Psoas muscle (tissue), 8 donors: ENCODE measurements around the gene WBP1. TPM values are rescaled to one million over a fixed set of nuclear protein-coding genes. Genes with fewer than 3 reads are reported as not detected.

Experiments used
- ATAC-seq, 4 donors: fragments of 200-7000 bp; cut with Tn5 transposase; one replicate each; pipeline ENCODE4 v1.9.1; 2020; ENCODE audit warnings: moderate library complexity in 3 of 4, mild to moderate bottlenecking in 2 of 4
- DNase-seq, 2 donors: peaks; one replicate each; pipeline ENCODE4 v3.0.0-alpha.2; 2020
- H3K27ac ChIP-seq: fragments of 200-600 bp; one replicate; pipeline ENCODE4 v1.8.0; 2022
- H3K27me3 ChIP-seq, 3 donors: fragments of 200-600 bp in 1 of 3; one replicate each; pipeline versions ENCODE4 v1.6.1 to v1.8.0; 2013 to 2022; ENCODE audit warnings: low read length in 2 of 3, mild to moderate bottlenecking in 2 of 3, moderate library complexity in 1 of 3; ENCODE audit not compliant: insufficient read depth in 3 of 3
- H3K36me3 ChIP-seq, 2 donors: fragments of 200-600 bp in 1 of 2; one replicate each; pipeline versions ENCODE4 v1.6.1 to v1.8.0; 2013 to 2022; ENCODE audit warnings: low read depth in 1 of 2, mild to moderate bottlenecking in 1 of 2, moderate library complexity in 1 of 2; ENCODE audit not compliant: insufficient read depth in 1 of 2
- H3K4me1 ChIP-seq: fragments of 200-600 bp; one replicate; pipeline ENCODE4 v1.8.0; 2022
- H3K4me3 ChIP-seq: fragments of 200-600 bp; one replicate; pipeline ENCODE4 v1.8.0; 2022; ENCODE audit warnings: mild to moderate bottlenecking
- H3K9me3 ChIP-seq: fragments of 200-600 bp; one replicate; pipeline ENCODE4 v1.8.0; 2022
- WGBS, 3 donors: extraction: QIAGEN DNeasy Blood & Tissue Kit; methylation state at CpG; one replicate each; pipeline versions ENCODE4 v1.1.6 to v1.1.7; 2013; 5-methylcytosine and 5-hydroxymethylcytosine counted together
- intact Hi-C, 2 donors: fragments of 100-400 bp; cut with DNase I; formaldehyde crosslinking; loops; one replicate each; pipeline versions ENCODE4 v1.11.0 to v1.14.2; 2022
- polyA plus RNA-seq, 3 donors: library from polyadenylated mRNA; stranded (reverse); fragments of 200-250 nt; gene quantifications; one replicate each; pipeline ENCODE4 v1.2.3, GENCODE V29; 2013
- total RNA-seq, 4 donors: library from RNA; stranded (reverse); fragmentation: NEBNext Ultra II Directional in 2 of 4; extraction: Animal tissue kit (Norgen Biotek cat#: 25700) in 2 of 4; gene quantifications; one replicate each; pipeline versions ENCODE4 v1.2.1 to v1.2.4, GENCODE V29; 2021 to 2023
- TF ChIP-seq, protein P1 (sequence below): fragments of 200-600 bp; IDR thresholded peaks from one replicate; pipeline ENCODE4 v1.8.0; 2022; ENCODE audit warnings: antibody characterized with exemption
- donor health status: healthy with polysubstance abuse.
- donor health status: DM: no; HTN: no; CAD: no; lungs with moderate emphysema.
- donor health status: Bipolar disorder and iron deficiency.
- donor health status: healthy.
- donor health status: DM: yes; HTN: yes; CAD: no.
- donor health status: DM: no; HTN: no; CAD: no.
- donor health status: DM: no; HTN: no; CAD: no.
- donor health status: DM: yes; HTN: yes; CAD: no.

The WBP1 gene
- total and polyA plus RNA-seq, 7 donors, result 19.4 to 41.3 (median 24.4) TPM

DNA sequence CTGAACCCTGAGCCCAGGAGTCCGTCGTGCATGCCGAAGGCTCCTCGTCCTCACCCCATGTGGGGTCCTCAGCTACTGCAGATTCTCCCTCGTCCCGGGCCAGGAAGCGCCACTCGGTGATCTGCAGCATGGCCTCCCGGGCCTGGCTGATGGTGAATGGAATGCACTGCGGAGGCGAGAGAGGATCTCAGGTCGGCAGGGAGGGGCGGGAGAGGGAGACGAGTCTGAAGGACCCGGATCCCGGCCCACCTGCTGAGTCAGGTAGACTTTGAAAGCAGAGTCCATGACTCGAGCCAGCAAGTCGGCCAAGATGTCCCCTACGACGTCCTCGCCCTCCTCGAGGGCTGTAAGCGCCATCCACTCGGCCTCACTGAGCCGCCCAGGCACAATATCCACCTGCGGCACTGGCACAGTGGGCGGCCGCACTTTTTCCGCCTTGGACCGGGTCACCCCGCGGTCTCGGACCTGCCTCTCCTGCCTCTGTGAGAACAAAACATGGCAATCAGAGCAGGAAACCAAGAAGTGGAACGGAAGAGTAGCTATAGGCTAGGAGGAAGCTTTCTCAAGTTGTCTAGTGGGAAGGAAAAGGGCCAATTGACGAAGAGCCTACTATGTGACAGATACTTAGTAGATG is 42.4 kb upstream of the WBP1 start:
- intact Hi-C loops, result no loop called here
- peaks cover 0 to 37% (median 5%) of the 10 kb centered on the region in 3 donors for H3K27me3 ChIP-seq
- no peak for DNase-seq
- TF ChIP-seq, protein P1, sequence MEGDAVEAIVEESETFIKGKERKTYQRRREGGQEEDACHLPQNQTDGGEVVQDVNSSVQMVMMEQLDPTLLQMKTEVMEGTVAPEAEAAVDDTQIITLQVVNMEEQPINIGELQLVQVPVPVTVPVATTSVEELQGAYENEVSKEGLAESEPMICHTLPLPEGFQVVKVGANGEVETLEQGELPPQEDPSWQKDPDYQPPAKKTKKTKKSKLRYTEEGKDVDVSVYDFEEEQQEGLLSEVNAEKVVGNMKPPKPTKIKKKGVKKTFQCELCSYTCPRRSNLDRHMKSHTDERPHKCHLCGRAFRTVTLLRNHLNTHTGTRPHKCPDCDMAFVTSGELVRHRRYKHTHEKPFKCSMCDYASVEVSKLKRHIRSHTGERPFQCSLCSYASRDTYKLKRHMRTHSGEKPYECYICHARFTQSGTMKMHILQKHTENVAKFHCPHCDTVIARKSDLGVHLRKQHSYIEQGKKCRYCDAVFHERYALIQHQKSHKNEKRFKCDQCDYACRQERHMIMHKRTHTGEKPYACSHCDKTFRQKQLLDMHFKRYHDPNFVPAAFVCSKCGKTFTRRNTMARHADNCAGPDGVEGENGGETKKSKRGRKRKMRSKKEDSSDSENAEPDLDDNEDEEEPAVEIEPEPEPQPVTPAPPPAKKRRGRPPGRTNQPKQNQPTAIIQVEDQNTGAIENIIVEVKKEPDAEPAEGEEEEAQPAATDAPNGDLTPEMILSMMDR, result no peak
- peak in 2 of 4 donors; percentile 10 to 13 for ATAC-seq
- H3K4me3 ChIP-seq, result peak overlapping the region; percentile 62
- no peaks in the 10 kb centered on the region for H3K4me1 ChIP-seq
- no peak overlapping the region for H3K27ac ChIP-seq
- no peaks in the 10 kb centered on the region for H3K36me3 ChIP-seq
- no peaks in the 10 kb centered on the region for H3K9me3 ChIP-seq
- WGBS, 3 donors, result 54 to 57% (median 55%) methylated on average over 34 to 35 of the region's 35 CpGs

DNA sequence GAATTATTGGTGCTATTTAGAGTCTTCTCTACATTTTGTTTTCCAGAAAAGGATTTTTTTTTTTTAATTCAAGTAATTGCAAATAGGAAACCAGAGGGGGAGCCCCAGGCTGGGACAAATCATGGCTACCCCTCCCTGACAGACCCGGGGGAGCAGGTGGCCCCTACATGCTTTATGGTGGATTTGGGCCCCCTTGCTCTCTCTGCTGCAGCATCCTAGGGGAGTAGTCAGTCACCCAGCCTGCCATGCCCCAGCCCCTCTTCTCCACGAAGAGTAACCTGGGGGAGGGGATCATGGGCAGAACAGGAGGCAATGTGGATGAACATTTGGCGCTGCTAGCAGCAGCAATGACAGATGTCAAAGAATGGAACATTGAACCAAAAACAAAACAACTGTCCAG is 41.5 kb upstream of the WBP1 start:
- H3K4me1 ChIP-seq, result no peaks in the 10 kb centered on the region
- H3K9me3 ChIP-seq, result no peaks in the 10 kb centered on the region
- H3K27ac ChIP-seq, result no peak overlapping the region
- WGBS, 3 donors, result 49 to 59% (median 58%) methylated on average over 3 of the region's 3 CpGs
- H3K4me3 ChIP-seq, result no peak overlapping the region
- H3K27me3 ChIP-seq, result peaks cover 0 to 46% (median 10%) of the 10 kb centered on the region in 3 donors
- TF ChIP-seq, protein P1, result no peak
- intact Hi-C loops, result no loop called here
- ATAC-seq (no peak), DNase-seq (no peak)
- no peaks in the 10 kb centered on the region for H3K36me3 ChIP-seq

DNA sequence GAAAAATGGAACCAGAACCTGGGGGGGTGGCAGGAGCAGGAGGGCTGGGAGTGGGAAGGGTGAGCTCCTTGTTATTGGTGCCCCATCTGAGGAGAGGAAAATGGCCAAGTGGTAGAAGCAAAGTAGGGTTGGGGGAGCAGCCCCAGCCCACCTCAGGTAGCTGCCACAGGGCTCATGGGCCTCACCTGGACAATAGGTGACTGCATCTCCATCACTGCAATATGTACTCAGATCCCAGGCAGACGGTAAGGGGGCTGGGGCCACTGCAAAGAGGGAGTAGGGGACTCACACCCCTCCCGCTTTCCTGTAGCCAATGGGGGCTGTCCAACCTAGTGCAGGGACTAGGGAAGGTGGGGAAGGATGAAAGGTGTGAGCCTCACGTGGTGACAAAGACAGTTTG is 41.0 kb upstream of the WBP1 start:
- WGBS, 3 donors, result 73 to 81% (median 78%) methylated on average over 3 of the region's 3 CpGs
- intact Hi-C loops, result no loop called here

DNA sequence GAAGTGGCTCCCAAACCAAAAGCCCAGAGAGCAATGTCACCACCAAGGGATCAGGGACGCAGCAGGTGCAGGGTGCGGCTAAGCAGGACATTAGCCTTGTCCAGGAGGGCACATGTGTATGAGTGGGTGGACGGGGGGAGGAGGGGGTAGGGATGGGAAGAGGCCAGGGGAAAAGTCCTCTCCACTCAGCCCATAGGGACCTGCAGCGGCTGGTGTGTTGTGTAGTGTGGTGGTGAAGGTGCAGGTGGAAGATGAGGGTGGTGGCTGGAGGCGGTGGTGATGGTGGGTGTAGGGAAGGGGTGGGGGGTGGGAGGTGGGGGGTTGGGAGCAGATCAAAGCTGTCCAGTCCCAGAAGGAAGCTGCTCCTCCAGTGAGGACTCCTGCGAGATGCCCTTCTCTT is 40.5 kb upstream of the WBP1 start:
- H3K9me3 ChIP-seq, result no peaks in the 10 kb centered on the region
- TF ChIP-seq, protein P1, result no peak
- intact Hi-C loops, result no loop called here
- peaks cover 0 to 50% (median 10%) of the 10 kb centered on the region in 3 donors for H3K27me3 ChIP-seq
- ATAC-seq (no peak), DNase-seq (no peak)
- no peak overlapping the region for H3K4me3 ChIP-seq
- no peaks in the 10 kb centered on the region for H3K36me3 ChIP-seq
- no peak overlapping the region for H3K27ac ChIP-seq
- no peaks in the 10 kb centered on the region for H3K4me1 ChIP-seq
- 81 to 94% (median 86%) methylated on average over 6 of the region's 6 CpGs for WGBS, 3 donors

More for the DNA sequence above, 41.0 kb upstream of the WBP1 start:
- ATAC-seq, result no peak
- no peak for DNase-seq
- H3K27ac ChIP-seq, result no peak overlapping the region
- no peak overlapping the region for H3K4me3 ChIP-seq
- H3K9me3 ChIP-seq, result no peaks in the 10 kb centered on the region
- TF ChIP-seq, protein P1, result no peak
- no peaks in the 10 kb centered on the region for H3K36me3 ChIP-seq
- no peaks in the 10 kb centered on the region for H3K4me1 ChIP-seq
- H3K27me3 ChIP-seq, result peaks cover 0 to 49% (median 10%) of the 10 kb centered on the region in 3 donors

DNA sequence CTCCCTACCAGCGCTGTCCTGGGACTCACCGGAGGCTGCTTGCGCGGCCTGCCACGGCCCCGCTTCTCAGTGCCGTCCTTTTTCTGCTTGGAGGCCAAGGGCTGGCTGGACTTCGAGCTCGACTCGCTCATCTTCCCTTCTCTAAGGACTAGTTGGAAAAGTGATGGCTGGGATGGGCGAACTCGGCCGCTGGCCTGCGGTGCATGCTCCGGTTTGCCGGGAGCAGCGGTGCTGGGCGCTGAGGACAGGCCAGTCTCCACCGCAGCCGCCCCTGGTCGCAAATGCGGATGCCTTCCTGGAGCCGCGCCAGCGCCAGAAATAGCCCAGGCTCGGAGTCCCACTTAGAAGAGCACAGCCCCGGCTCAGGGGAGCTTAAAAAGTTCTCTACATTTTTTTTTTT is 39.9 kb upstream of the WBP1 start:
- H3K27ac ChIP-seq, result no peak overlapping the region
- TF ChIP-seq, protein P1, result no peak
- intact Hi-C loops, result no loop called here
- WGBS, 3 donors, result 42 to 61% (median 45%) methylated on average over 27 of the region's 27 CpGs
- no peaks in the 10 kb centered on the region for H3K36me3 ChIP-seq
- ATAC-seq, result no peak
- no peaks in the 10 kb centered on the region for H3K4me1 ChIP-seq
- peak; percentile 53 to 74 for DNase-seq
- H3K9me3 ChIP-seq, result no peaks in the 10 kb centered on the region
- peaks cover 0 to 55% (median 10%) of the 10 kb centered on the region in 3 donors for H3K27me3 ChIP-seq
- no peak overlapping the region for H3K4me3 ChIP-seq
